GM23248 (cell line): ENCODE data around the gene TMEM132C.

ENCODE experiments used
- EZH2 ChIP-seq: fragments of 200-600 bp; sonication (generic); IDR thresholded peaks from 2 replicates; pipeline ENCODE4 v1.6.1; 2018; ENCODE audit warnings: antibody characterized with exemption, mild to moderate bottlenecking; ENCODE audit not compliant: insufficient read depth, poor library complexity, severe bottlenecking
- EZH2phosphoT487 ChIP-seq: fragments of 200-600 bp; sonication (generic); IDR thresholded peaks from 2 replicates; pipeline ENCODE4 v1.6.1; 2018; ENCODE audit warnings: antibody characterized with exemption, moderate library complexity, mild to moderate bottlenecking, low read depth; ENCODE audit not compliant: insufficient read depth

- TF ChIP-seq EZH2phosphoT487 (no peak), EZH2 (no peak)
Measured at GRCh38 chr12:128365651-128366231, 98.8 kb downstream of the TMEM132C start.
